ENCODE data around the gene MUC3A.
"Not testable (repeated sequence)": the region's sequence is repeated elsewhere in the genome, so short reads cannot be mapped to it uniquely, and the experiment has no call there.

The MUC3A gene

DNA sequence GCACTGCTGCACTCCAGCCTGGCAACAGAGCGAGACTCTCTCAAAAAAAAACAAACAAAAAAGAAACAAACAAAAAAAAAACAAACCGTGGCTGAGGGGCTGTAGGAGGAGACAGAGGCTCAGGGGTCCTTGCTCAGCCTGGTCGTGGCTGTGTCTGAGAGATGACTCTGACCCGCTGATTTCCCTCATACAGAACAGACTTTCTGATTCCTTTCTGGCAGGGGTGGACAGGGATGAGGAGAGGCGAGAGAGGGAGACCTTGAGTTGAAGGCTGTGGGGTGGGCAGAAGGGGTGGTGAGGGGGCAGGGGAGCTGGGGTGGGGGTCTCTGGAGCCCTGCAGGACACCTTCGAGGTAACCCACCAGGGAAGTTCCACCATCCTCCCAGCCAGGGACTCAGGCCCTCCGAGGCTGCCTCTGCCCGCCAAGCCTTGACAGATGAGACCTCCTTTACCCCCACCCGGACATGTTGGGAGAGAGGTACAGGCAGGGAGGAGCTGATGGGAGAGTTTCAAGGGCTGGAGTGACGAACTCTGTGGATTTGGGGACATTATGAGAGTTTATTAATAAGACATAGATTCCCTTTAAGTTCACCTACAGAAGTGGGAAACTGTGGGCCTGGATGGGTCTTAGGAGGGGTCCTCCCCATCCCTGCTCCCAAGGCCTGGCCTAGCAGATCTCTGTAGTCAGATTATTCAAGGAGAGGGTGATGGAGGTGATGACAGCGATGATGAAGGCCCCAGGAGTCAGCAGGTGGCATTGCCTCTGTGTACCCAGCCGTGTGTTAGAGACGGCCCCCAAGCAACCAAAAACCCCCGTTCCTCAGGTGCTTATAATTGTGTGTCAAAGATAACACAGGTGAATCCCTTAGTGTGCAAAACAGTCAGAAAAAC lies 22.0 kb downstream of the MUC3A start:
- DNase-seq, result no peak

DNA sequence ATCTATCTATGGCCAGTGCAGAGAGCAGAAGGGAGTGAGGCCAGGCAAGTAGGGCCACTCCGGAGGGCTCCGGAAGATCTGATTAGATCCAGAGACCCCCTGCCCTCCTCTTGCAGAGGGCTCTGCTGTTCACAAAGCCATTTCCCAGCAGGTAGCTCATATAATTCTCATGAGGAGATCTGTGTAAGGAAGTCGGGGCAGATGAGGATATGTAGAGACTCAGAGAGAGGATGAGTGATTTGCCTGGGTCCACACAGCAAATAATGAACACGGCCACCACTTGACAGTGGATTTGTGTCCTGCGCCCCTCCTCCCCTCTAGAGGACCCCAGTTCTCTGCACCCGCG lies 22.6 kb downstream of the MUC3A start:
- no peak for DNase-seq

DNA sequence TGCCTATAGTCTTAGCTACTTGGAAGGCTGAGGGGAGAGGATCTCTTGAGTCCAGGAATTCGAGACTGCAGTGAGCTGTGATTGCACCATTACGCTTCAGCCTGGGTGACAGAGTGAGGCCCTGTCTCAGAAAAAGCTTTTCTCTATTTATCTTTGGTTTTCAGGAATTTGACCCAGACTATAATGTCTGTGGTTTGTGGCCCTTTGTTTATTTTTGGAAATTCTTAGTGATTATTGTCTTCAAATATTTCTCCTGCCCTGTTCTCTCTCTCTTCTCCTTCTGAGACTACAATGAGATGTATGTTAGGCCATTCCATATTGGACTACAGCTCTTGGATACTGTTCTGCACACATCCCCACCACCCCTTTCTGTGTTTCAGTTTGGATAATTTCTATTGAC lies 24.7 kb downstream of the MUC3A start:
- no peak for DNase-seq

DNA sequence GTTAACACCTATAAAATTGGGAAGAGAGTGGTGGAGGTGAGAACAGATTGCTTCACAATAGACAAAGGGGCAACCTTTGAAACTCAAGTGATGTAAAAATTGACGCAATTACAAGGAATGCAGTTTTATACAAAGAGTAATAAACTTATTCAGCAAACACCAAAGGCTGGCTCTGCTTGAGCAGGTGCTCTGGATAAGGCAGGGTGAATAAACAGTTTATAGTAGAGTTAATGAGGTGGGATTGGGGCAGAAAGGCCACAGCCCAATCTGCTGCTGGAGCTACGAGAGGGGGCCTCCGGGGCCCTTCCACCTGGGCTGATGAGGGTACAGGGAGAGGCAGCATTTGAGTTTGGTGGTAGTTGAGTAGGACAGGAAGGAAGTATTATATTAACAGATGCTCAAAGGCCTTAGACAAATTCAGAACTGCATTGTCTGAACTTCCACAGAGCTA lies 26.1 kb downstream of the MUC3A start:
- no peak for DNase-seq

DNA sequence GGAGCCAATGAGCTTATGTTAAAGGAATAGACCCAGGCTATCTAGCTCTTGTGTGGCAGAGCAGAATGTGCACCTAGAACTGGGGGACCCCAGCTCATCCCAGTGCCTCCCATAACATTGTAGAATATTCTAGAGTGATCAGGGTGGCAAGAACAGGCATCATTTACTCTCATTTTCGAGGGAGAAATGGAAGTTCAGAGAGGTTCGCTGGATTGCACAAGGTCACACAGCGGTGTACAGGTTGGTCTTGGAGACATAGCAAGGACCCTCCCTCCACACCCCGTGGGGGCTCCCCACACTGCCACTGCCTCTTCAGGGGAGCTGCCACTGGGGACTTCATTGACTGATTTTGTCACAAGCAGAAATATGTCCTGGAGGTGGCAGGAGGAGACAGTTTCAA lies 29.0 kb downstream of the MUC3A start:
- no peak for DNase-seq

DNA sequence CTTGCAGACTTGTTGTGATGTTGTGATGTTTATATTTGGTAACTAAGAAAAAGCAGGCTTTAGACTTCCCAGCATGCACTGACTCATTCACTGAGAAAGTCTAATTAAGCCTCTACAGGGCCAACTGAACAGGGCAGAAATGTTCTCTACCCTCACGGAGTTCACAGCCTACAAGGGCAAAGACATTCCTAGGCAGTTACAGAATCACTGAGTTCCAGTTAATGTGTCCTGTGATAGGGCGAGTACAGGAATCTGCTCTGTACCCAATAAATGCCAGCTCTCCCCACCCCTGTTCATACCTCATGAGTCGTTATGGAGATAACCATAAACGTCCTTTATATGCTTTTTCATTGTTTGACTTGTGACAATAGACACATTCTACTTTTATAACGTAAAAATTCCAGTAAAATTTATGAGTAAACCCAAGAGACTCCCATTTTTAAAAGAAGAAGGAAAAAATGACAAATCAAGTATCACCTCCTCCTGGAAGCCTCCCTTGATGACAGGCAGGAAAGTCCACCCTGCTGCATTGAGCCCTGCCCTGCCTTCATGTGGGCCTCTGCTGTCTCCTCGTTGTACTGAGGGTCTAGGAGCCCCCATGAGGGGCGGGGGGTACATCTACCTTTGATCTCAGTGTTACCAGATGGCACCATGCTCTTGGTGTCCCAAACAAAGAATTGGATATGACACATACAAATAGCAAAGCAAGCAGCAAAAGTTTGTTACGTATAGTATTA lies 34.3 kb downstream of the MUC3A start:
- no peak for DNase-seq

DNA sequence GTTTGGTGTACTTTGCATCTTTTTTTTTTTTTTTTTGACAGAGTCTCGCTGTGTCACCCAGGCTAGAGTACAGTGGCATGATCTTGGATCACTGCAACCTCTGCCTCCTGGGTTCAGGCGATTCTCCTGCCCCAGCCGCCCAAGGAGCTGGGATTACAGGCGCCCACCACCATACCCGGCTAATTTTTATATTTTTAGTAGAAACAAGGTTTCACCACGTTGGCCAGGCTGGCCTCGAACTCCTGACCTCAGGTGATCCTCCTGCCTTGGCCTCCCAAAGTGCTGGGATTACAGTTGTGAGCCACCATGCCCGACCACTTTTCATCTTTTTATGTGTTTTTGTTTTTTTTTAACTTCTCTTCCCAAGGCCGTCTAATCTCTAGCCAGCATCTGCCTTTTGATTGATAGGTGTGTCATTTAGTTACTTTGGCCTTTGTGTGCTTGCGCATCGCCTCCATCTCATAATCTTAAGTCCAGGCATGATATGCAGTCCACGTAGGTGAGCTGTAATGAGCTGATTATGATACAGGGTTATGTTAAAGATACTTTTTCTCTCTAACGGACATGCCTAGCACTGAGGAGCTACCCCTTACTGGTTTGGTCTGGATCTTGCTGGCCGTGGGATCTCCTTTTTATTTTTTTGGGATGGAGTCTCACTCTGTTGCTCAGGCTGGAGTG lies 35.0 kb downstream of the MUC3A start:
- DNase-seq, result not testable (repeated sequence)

DNA sequence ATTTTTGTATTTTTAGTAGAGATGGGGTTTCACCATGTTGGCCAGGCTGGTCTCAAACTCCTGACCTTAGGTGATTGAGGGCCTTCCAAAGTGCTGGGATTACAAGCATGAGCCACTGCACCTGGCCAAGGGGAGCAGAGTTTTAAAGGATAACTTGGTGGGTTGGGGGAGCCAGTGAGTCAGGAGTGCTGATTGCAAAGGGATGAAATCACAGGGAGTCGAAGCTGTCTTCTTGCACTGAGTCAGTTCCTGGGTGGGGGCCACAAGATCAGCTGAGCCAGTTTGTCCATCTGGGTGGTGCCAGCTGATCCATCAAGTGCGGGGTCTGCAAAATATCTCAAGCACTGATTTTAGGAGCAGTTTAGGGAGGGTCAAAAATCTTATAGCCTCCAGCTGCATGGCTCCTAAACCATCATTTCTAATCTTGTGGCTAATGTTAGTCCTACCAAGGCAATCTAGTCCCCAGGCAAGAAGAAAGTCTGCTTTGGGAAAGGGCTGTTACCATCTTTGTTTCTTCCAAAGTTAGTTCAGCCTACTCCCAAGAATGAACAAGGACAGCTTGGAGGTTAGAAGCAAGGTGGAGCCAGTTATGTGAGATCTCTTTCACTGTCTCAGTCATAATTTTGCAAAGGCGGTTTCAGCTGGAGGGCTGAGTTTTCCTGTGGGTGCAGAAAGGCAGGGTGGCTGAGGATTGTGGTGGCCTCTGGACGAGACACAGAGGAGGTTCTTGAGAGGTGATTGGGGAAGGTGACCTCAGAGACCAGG lies 35.9 kb downstream of the MUC3A start:
- DNase-seq, result not testable (repeated sequence)

DNA sequence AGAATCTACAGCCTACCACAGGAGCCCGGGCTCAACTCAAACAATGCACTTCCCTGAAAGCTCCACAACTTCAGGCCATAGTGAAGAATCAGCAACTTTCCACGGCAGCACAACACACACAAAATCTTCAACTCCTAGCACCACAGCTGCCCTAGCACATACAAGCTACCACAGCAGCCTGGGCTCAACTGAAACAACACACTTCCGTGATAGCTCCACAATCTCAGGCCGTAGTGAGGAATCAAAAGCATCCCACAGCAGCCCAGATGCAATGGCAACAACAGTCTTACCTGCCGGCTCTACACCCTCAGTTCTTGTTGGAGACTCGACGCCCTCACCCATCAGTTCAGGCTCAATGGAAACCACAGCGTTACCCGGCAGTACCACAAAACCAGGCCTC lies 42.3 kb downstream of the MUC3A start:
- no peak for DNase-seq

DNA sequence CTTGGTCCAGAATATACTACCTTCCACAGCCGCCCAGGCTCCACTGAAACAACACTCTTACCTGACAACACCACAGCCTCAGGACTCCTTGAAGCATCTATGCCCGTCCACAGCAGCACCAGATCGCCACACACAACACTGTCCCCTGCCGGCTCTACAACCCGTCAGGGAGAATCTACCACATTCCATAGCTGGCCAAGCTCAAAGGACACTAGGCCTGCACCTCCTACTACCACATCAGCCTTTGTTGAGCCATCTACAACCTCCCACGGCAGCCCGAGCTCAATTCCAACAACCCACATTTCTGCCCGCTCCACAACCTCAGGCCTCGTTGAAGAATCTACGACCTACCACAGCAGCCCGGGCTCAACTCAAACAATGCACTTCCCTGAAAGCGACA lies 42.9 kb downstream of the MUC3A start:
- not testable (repeated sequence) for DNase-seq

DNA sequence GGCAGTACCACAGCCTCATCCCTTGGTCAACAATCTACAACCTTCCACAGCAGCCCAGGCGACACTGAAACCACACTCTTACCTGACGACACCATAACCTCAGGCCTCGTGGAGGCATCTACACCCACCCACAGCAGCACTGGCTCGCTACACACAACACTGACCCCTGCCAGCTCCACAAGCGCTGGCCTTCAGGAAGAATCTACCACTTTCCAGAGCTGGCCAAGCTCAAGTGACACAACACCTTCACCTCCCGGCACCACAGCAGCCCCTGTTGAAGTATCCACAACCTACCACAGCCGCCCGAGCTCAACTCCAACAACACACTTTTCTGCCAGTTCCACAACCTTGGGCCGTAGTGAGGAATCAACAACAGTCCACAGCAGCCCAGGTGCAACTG lies 45.3 kb downstream of the MUC3A start:
- not testable (repeated sequence) for DNase-seq

DNA sequence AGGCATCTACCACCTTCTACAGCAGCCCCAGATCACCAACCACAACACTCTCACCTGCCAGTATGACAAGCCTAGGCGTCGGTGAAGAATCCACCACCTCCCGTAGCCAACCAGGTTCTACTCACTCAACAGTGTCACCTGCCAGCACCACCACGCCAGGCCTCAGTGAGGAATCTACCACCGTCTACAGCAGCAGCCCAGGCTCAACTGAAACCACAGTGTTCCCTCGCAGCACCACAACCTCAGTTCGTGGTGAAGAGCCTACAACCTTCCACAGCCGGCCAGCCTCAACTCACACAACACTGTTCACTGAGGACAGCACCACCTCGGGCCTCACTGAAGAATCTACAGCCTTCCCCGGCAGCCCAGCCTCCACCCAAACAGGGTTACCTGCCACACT lies 49.2 kb downstream of the MUC3A start:
- not testable (repeated sequence) for DNase-seq

DNA sequence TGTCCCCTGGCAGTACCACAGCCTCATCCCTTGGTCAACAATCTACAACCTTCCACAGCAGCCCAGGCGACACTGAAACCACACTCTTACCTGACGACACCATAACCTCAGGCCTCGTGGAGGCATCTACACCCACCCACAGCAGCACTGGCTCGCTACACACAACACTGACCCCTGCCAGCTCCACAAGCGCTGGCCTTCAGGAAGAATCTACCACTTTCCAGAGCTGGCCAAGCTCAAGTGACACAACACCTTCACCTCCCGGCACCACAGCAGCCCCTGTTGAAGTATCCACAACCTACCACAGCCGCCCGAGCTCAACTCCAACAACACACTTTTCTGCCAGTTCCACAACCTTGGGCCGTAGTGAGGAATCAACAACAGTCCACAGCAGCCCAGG lies 50.0 kb downstream of the MUC3A start:
- not testable (repeated sequence) for DNase-seq

DNA sequence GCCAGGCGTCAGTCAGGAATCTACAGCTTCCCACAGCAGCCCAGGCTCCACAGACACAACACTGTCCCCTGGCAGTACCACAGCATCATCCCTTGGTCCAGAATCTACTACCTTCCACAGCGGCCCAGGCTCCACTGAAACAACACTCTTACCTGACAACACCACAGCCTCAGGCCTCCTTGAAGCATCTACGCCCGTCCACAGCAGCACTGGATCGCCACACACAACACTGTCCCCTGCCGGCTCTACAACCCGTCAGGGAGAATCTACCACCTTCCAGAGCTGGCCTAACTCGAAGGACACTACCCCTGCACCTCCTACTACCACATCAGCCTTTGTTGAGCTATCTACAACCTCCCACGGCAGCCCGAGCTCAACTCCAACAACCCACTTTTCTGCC lies 50.7 kb downstream of the MUC3A start:
- DNase-seq, result not testable (repeated sequence)

DNA sequence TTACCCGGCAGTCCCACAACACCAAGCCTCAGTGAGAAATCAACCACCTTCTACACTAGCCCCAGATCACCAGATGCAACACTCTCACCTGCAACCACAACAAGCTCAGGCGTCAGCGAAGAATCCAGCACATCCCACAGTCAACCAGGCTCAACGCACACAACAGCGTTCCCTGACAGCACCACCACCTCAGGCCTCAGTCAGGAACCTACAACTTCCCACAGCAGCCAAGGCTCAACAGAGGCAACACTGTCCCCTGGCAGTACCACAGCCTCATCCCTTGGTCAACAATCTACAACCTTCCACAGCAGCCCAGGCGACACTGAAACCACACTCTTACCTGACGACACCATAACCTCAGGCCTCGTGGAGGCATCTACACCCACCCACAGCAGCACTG lies 53.0 kb downstream of the MUC3A start:
- not testable (repeated sequence) for DNase-seq

DNA sequence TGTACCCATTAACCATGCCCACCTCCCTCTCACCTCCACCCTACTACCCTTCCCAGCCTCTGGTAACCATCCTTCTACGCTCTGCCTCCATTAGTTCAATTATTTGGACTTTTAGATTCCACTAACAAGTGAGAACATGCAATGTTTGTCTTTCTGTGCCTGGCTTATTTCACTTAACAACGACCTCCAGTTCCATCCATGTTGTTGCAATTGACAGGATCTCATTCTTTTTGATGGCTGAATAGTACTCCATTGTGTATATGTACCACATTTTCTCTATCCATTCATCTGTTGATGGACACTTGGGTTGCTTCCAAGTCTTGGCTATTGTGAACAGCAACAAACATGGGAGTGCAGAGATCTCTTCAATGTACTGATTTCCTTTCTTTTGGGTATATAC lies 58.0 kb downstream of the MUC3A start:
- not testable (repeated sequence) for DNase-seq

DNA sequence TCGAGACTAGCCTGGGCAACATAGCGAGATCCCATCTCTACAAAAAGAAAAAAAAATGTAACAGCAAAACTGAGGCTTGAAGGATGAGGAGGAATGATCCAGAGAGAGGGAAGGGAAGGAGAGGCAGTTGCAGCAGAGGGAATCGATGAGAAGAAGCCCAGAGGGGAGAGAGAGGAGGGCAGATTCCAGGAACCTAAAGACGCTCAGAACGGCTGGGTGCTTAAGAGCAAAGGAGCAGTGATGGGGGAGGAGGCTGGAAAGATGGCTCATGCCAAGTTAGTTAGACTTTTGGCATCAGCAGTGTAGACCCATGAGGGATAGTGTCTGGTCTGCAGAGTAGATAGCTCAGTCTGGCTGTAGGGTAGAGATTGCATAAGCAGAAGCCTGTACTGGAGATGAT lies 60.3 kb downstream of the MUC3A start:
- no peak for DNase-seq

DNA sequence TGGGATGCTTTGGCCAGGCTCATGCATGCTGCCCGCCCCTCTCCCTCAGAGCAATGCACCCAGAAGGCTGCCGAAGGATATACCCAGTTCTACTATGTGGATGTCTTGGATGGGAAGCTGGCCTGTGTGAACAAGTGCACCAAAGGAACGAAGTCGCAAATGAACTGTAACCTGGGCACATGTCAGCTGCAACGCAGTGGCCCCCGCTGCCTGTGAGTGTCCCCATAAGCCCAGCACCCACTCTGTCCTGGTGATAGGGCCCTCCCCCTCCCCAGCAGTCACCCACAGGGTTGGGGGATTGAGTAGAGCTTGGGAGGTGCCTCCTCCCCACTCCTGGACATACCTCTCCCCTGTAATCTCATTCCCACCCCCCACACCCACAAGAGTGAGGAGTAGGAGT lies 63.6 kb downstream of the MUC3A start:
- no peak for DNase-seq

DNA sequence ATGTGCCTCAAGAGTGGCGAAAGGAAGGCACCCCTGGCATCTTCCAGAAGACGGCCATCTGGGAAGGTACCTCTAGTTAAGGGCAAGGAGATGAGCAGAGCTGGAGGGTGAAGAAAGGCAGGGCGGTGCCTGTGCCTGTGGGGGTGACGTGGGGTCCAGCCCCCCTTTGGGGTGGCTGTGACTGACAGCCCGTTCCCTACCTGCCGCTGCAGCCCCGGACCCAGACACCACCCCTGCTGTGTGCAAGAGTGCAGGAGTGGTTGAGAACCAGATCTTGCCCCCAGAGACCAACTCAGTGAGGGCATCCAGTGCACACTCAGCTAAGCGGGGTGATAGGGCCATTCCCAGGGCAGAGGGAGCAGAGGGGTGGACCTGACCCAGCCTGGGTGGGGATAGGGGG lies 66.3 kb downstream of the MUC3A start:
- DNase-seq, result no peak

DNA sequence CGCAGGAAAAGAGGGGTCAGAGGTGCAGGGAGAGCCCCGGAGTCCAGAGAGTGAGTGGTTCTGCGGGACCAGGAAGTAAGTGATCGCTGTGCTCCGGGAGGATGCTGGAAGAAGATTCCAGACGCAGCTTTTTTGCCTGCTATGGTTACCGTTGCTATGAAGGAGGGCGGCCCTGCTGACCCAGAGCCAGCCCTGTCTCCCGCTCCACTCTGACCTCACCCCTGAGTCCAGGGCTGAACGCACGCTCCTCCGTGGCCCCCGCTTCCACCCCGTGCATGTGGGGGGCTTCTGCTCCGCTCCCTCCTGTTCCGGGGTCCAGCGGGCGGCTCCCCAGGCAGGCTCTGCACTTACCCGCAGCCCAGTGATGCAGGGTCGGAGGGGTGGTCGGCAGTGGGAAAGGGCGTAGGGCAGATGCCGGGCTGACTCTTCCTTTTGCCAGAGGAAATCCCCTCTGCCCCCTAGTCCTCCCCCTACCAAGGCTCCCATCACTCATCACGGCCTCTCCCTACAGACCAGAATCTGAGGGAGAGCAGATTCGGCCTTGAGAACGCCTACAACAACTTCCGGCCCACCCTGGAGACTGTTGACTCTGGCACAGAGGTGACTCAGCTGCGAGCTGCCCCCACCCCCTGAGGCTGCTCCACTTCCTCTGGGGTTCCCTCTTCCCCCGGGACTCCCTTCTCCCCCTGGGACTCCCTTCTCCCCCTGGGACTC lies 67.9 kb downstream of the MUC3A start:
- peak; percentile 71 for DNase-seq

All from MV-4-11 (cell line).